Trophoblast cell (in vitro differentiated cells and primary cell): ENCODE results near the gene CAND2.

Experiments
- DNase-seq, 2 donors: peaks; one replicate each; pipeline ENCODE4 v3.0.0-alpha.2; 2016
- H2AFZ ChIP-seq: 2 replicates; pipeline ENCODE4 v1.6.1; 2013; ENCODE audit warnings: low read length, moderate library complexity, mild to moderate bottlenecking; ENCODE audit not compliant: insufficient read depth, poor library complexity
- H2AK5ac ChIP-seq: 2 replicates; pipeline ENCODE4 v1.6.1; 2013; ENCODE audit warnings: mild to moderate bottlenecking, low read length
- H2BK120ac ChIP-seq: 2 replicates; pipeline ENCODE4 v1.6.1; 2013; ENCODE audit warnings: low read length, mild to moderate bottlenecking, moderate library complexity; ENCODE audit not compliant: insufficient read depth, poor library complexity
- H2BK12ac ChIP-seq: 2 replicates; pipeline ENCODE4 v1.6.1; 2013; ENCODE audit warnings: mild to moderate bottlenecking, low read length, moderate library complexity
- H2BK5ac ChIP-seq: 2 replicates; pipeline ENCODE4 v1.6.1; 2013; ENCODE audit warnings: low read length, low read depth, moderate library complexity, mild to moderate bottlenecking; ENCODE audit not compliant: poor library complexity
- H3K14ac ChIP-seq: 2 replicates; pipeline ENCODE4 v1.6.1; 2013; ENCODE audit warnings: mild to moderate bottlenecking, low read length
- H3K18ac ChIP-seq: 2 replicates; pipeline ENCODE4 v1.6.1; 2013; ENCODE audit warnings: mild to moderate bottlenecking, low read length
- H3K23ac ChIP-seq: 2 replicates; pipeline ENCODE4 v1.6.1; 2013; ENCODE audit warnings: low read length
- H3K27ac ChIP-seq: 2 replicates; pipeline ENCODE4 v1.5.1; 2013; ENCODE audit warnings: low read depth, mild to moderate bottlenecking, inconsistent platforms, low read length, moderate library complexity
- H3K27me3 ChIP-seq: 2 replicates; pipeline ENCODE4 v1.6.1; 2013; ENCODE audit warnings: inconsistent platforms, mild to moderate bottlenecking, low read length, moderate library complexity; ENCODE audit not compliant: insufficient read depth
- H3K36me3 ChIP-seq, 2 experiments: 1 replicate in 1 of 2; 2 replicates in 1 of 2; pipeline ENCODE4 v1.6.1; 2013; ENCODE audit warnings: low read length in 2 of 2, mild to moderate bottlenecking in 2 of 2, moderate library complexity in 1 of 2; ENCODE audit not compliant: insufficient read depth in 2 of 2, control insufficient read depth in 1 of 2
- H3K4ac ChIP-seq: 2 replicates; pipeline ENCODE4 v1.6.1; 2013; ENCODE audit warnings: low read depth, mild to moderate bottlenecking, low read length, moderate library complexity
- H3K4me1 ChIP-seq, 2 experiments: 1 replicate in 1 of 2; 2 replicates in 1 of 2; pipeline ENCODE4 v1.6.1; 2013; ENCODE audit warnings: low read length in 2 of 2, mild to moderate bottlenecking in 2 of 2, moderate library complexity in 1 of 2; ENCODE audit not compliant: insufficient read depth in 2 of 2, control insufficient read depth in 1 of 2
- H3K4me2 ChIP-seq: 2 replicates; pipeline ENCODE4 v1.6.1; 2013; ENCODE audit warnings: inconsistent platforms, mild to moderate bottlenecking, low read length, moderate library complexity
- H3K4me3 ChIP-seq: 2 replicates; pipeline ENCODE4 v1.5.1; 2013; ENCODE audit warnings: mild to moderate bottlenecking, low read depth, low read length, inconsistent platforms
- H3K79me1 ChIP-seq: one replicate; pipeline ENCODE4 v1.6.1; 2013; ENCODE audit warnings: low read length
- H3K79me2 ChIP-seq: 2 replicates; pipeline ENCODE4 v1.6.1; 2013; ENCODE audit warnings: low read length, mild to moderate bottlenecking; ENCODE audit not compliant: control insufficient read depth, insufficient read depth, poor library complexity
- H3K9ac ChIP-seq: 2 replicates; pipeline ENCODE4 v1.6.1; 2013; ENCODE audit warnings: mild to moderate bottlenecking, low read length
- H3K9me3 ChIP-seq: 2 replicates; pipeline ENCODE4 v1.6.1; 2013; ENCODE audit warnings: low read depth, mild to moderate bottlenecking, control low read depth, inconsistent platforms, low read length; ENCODE audit not compliant: insufficient read depth
- H4K12ac ChIP-seq: 2 replicates; pipeline ENCODE4 v1.6.1; 2013; ENCODE audit warnings: low read depth, mild to moderate bottlenecking, low read length, moderate library complexity
- H4K8ac ChIP-seq: 2 replicates; pipeline ENCODE4 v1.6.1; 2013; ENCODE audit warnings: low read depth, mild to moderate bottlenecking, low read length, moderate library complexity
- H4K91ac ChIP-seq: one replicate; pipeline ENCODE4 v1.6.1; 2013; ENCODE audit warnings: low read depth, mild to moderate bottlenecking, low read length, moderate library complexity
- WGBS: extraction: QIAGEN DNeasy Blood & Tissue Kit; methylation state at CpG from one replicate; pipeline ENCODE4 v1.1.7; 2013; ENCODE audit warnings: missing lambda C conversion rate; ENCODE audit not compliant: insufficient read length, insufficient coverage; ENCODE audit errors: extremely low coverage; 5-methylcytosine and 5-hydroxymethylcytosine counted together

CAND2 gene

GRCh38 chr3:12791430-12791829 is 5.0 kb upstream of the CAND2 start:
- no peak overlapping the region for H3K18ac ChIP-seq
- H3K27ac ChIP-seq, result no peak overlapping the region
- H3K79me2 ChIP-seq, result no peaks in the 10 kb centered on the region
- H4K12ac ChIP-seq, result no peak overlapping the region
- no peak overlapping the region for H4K8ac ChIP-seq
- no peak overlapping the region for H2BK5ac ChIP-seq
- peaks cover 3 to 5% of the 10 kb centered on the region in 2 experiments for H3K4me1 ChIP-seq
- H2AFZ ChIP-seq, result no peak overlapping the region
- H3K9ac ChIP-seq, result no peak overlapping the region
- H3K9me3 ChIP-seq, result no peaks in the 10 kb centered on the region
- no peak overlapping the region for H3K4ac ChIP-seq
- H3K23ac ChIP-seq, result no peak overlapping the region
- H3K4me2 ChIP-seq, result no peak overlapping the region
- no peak for DNase-seq
- no peak overlapping the region for H2AK5ac ChIP-seq
- H3K14ac ChIP-seq, result no peak overlapping the region
- no peak overlapping the region for H3K4me3 ChIP-seq
- H2BK12ac ChIP-seq, result no peak overlapping the region
- no peak overlapping the region for H2BK120ac ChIP-seq
- WGBS, result no CpG with 5 or more reads among the region's 1 CpG
- H3K27me3 ChIP-seq, result peaks cover 4% of the 10 kb centered on the region
- no peaks in the 10 kb centered on the region for H3K79me1 ChIP-seq
- H4K91ac ChIP-seq, result no peak overlapping the region
- no peaks in the 10 kb centered on the region for H3K36me3 ChIP-seq

- no peak overlapping the region for H4K12ac ChIP-seq
- H3K9ac ChIP-seq, result no peak overlapping the region
- H3K23ac ChIP-seq, result no peak overlapping the region
- H2AFZ ChIP-seq, result no peak overlapping the region
- no peak overlapping the region for H3K4me3 ChIP-seq
- no peak overlapping the region for H2AK5ac ChIP-seq
- peaks cover 9% of the 10 kb centered on the region for H3K27me3 ChIP-seq
- no peak overlapping the region for H2BK12ac ChIP-seq
- no peaks in the 10 kb centered on the region for H3K36me3 ChIP-seq
- WGBS, result no CpG with 5 or more reads among the region's 5 CpGs
- H2BK120ac ChIP-seq, result no peak overlapping the region
- H3K9me3 ChIP-seq, result no peaks in the 10 kb centered on the region
- no peak overlapping the region for H4K8ac ChIP-seq
- no peak overlapping the region for H3K27ac ChIP-seq
- no peak overlapping the region for H4K91ac ChIP-seq
- H3K79me1 ChIP-seq, result no peaks in the 10 kb centered on the region
- no peak overlapping the region for H3K4me2 ChIP-seq
- H3K14ac ChIP-seq, result no peak overlapping the region
- no peak overlapping the region for H2BK5ac ChIP-seq
- no peak overlapping the region for H3K18ac ChIP-seq
- H3K79me2 ChIP-seq, result no peaks in the 10 kb centered on the region
- peaks cover 3 to 8% of the 10 kb centered on the region in 2 experiments for H3K4me1 ChIP-seq
- DNase-seq, result no peak
- no peak overlapping the region for H3K4ac ChIP-seq
Observed at GRCh38 chr3:12793701-12794100, 2.8 kb upstream of the CAND2 start.

DNA sequence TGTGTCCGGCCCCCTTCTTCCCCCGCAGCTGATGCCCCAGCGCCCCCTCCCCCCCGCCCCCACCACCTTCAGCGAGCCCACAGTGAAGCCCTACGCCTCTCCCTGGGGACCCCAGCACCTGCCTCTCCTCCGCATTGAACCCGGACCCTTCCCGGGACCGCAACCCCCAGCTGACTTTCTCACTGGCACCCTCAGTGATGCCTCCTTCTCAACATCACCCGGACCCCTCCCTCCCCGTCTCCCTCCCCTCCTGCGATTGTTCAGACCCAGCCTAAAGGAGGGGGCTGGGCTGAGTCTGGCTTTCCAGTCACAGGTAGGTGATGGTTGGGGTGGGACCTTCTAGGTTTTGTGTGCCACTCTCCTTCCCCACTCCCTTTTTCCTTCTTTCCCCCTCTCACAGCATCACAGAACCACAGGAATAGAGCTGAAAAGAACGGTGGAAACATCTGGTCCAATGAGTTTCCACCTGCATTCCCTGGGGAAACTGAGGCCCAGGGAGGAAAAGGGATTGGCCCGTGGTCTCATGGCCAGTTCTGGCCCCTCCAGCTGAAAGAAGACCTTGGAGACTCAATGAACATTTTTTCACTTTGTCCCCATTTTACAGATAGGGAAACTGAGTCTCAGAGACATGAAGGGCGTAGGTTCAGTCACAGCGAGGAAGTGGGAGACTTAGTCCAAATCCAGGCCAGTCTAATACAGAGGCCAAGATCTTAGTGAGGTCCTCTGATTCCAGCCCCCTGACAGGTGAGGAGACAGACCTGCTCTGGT is 828 bp downstream of the CAND2 start:
- H4K91ac ChIP-seq, result no peak overlapping the region
- H4K8ac ChIP-seq, result no peak overlapping the region
- DNase-seq, result no peak
- H3K18ac ChIP-seq, result no peak overlapping the region
- H3K27me3 ChIP-seq, result peaks cover 9% of the 10 kb centered on the region
- no peaks in the 10 kb centered on the region for H3K79me2 ChIP-seq
- H3K4me1 ChIP-seq, result peaks cover 3 to 8% of the 10 kb centered on the region in 2 experiments
- H3K9ac ChIP-seq, result no peak overlapping the region
- H3K14ac ChIP-seq, result no peak overlapping the region
- no peak overlapping the region for H2BK120ac ChIP-seq
- H2AK5ac ChIP-seq, result no peak overlapping the region
- no peak overlapping the region for H4K12ac ChIP-seq
- H2AFZ ChIP-seq, result no peak overlapping the region
- no peak overlapping the region for H2BK5ac ChIP-seq
- H3K4ac ChIP-seq, result no peak overlapping the region
- H3K4me3 ChIP-seq, result no peak overlapping the region
- H2BK12ac ChIP-seq, result no peak overlapping the region
- H3K9me3 ChIP-seq, result no peaks in the 10 kb centered on the region
- no peak overlapping the region for H3K27ac ChIP-seq
- no peaks in the 10 kb centered on the region for H3K36me3 ChIP-seq
- H3K23ac ChIP-seq, result no peak overlapping the region
- no CpG with 5 or more reads among the region's 17 CpGs for WGBS
- no peaks in the 10 kb centered on the region for H3K79me1 ChIP-seq
- H3K4me2 ChIP-seq, result no peak overlapping the region

GRCh38 chr3:12797892-12798558 is 1.5 kb downstream of the CAND2 start:
- no peak overlapping the region for H2BK5ac ChIP-seq
- WGBS, result no CpG with 5 or more reads among the region's 8 CpGs
- no peak overlapping the region for H3K9ac ChIP-seq
- no peaks in the 10 kb centered on the region for H3K79me2 ChIP-seq
- no peak overlapping the region for H3K4me2 ChIP-seq
- no peak overlapping the region for H2BK120ac ChIP-seq
- no peak overlapping the region for H3K14ac ChIP-seq
- H2BK12ac ChIP-seq, result no peak overlapping the region
- no peak overlapping the region for H3K27ac ChIP-seq
- no peak overlapping the region for H2AK5ac ChIP-seq
- no peak overlapping the region for H2AFZ ChIP-seq
- H3K4ac ChIP-seq, result no peak overlapping the region
- DNase-seq, result no peak
- H4K8ac ChIP-seq, result no peak overlapping the region
- H4K12ac ChIP-seq, result no peak overlapping the region
- H3K18ac ChIP-seq, result no peak overlapping the region
- no peaks in the 10 kb centered on the region for H3K36me3 ChIP-seq
- peaks cover 9% of the 10 kb centered on the region for H3K27me3 ChIP-seq
- H3K9me3 ChIP-seq, result no peaks in the 10 kb centered on the region
- no peaks in the 10 kb centered on the region for H3K79me1 ChIP-seq
- H3K4me1 ChIP-seq, result peaks cover 3 to 8% of the 10 kb centered on the region in 2 experiments
- H3K23ac ChIP-seq, result no peak overlapping the region
- H3K4me3 ChIP-seq, result no peak overlapping the region
- H4K91ac ChIP-seq, result no peak overlapping the region
